Testis (tissue), 3 donors: Measurements from ENCODE around the gene LSMEM2. TPM values are rescaled to one million over a fixed set of nuclear protein-coding genes. Genes with fewer than 3 reads are reported as not detected.
"Not testable (repeated sequence)": the region's sequence is repeated elsewhere in the genome, so short reads cannot be mapped to it uniquely, and the experiment has no call there.

ENCODE experiments used
- DNase-seq: peaks from one replicate; pipeline ENCODE4 v3.0.0-alpha.2; 2019
- H3K27ac ChIP-seq, 2 donors: fragments of 200-600 bp; sonication (generic); one replicate each; pipeline ENCODE4 v1.5.1; 2019
- H3K27me3 ChIP-seq: fragments of 200-600 bp; sonication (generic); one replicate; pipeline ENCODE4 v1.5.1; 2019
- H3K36me3 ChIP-seq: fragments of 200-600 bp; sonication (generic); one replicate; pipeline ENCODE4 v1.5.1; 2017; ENCODE audit warnings: low read depth; ENCODE audit errors: missing control alignments
- H3K4me1 ChIP-seq: fragments of 200-600 bp; sonication (generic); one replicate; pipeline ENCODE4 v1.5.1; 2019
- H3K4me3 ChIP-seq, 2 donors: fragments of 200-600 bp; sonication (generic); one replicate each; pipeline ENCODE4 v1.5.1; 2017 to 2019
- H3K9me3 ChIP-seq: fragments of 200-600 bp; sonication (generic); one replicate; pipeline ENCODE4 v1.5.1; 2017
- POLR2A ChIP-seq: fragments of 450-650 bp; IDR thresholded peaks from one replicate; pipeline ENCODE4 v1.6.1; 2017; ENCODE audit warnings: antibody characterized with exemption, mild to moderate bottlenecking, moderate library complexity
- WGBS, 2 donors: methylation state at CpG; one replicate each; pipeline ENCODE4 v1.1.5; 2018; 5-methylcytosine and 5-hydroxymethylcytosine counted together
- intact Hi-C: fragments of 100-400 bp; cut with DNase I; formaldehyde crosslinking; loops from one replicate; pipeline ENCODE4 v1.15.1; 2023; ENCODE audit warnings: low total_unique reads
- polyA plus RNA-seq: library from polyadenylated mRNA; stranded (reverse); fragments of 350-450 nt; fragmentation: Illumina TruSeq; extraction: RNeasy Lipid Tissue Mini Kit (QIAGEN cat#74804); gene quantifications from one replicate; pipeline ENCODE4 v1.2.3, GENCODE V29; 2014; ENCODE audit warnings: low read depth, low replicate concordance; ENCODE audit not compliant: insufficient read depth
- total RNA-seq, 2 donors: library from RNA; depleted of rRNA; stranded (reverse); fragments of >200 nt; gene quantifications; one replicate each; pipeline ENCODE4 v1.2.3, GENCODE V29; 2016
- TF ChIP-seq, protein P1 (sequence below), 3 experiments: fragments of 450-650 bp in 2 of 3; fragments of 200-600 bp in 1 of 3; sonication (generic) in 1 of 3; IDR thresholded peaks; one replicate each; pipeline ENCODE4 v1.5.1; 2016 to 2019; ENCODE audit warnings: antibody characterized with exemption in 3 of 3, mild to moderate bottlenecking in 2 of 3, moderate library complexity in 1 of 3

LSMEM2 gene
- total and polyA plus RNA-seq, 3 donors from 2014 or later: 1.5 to 3.2 (median 2.6) TPM

DNA sequence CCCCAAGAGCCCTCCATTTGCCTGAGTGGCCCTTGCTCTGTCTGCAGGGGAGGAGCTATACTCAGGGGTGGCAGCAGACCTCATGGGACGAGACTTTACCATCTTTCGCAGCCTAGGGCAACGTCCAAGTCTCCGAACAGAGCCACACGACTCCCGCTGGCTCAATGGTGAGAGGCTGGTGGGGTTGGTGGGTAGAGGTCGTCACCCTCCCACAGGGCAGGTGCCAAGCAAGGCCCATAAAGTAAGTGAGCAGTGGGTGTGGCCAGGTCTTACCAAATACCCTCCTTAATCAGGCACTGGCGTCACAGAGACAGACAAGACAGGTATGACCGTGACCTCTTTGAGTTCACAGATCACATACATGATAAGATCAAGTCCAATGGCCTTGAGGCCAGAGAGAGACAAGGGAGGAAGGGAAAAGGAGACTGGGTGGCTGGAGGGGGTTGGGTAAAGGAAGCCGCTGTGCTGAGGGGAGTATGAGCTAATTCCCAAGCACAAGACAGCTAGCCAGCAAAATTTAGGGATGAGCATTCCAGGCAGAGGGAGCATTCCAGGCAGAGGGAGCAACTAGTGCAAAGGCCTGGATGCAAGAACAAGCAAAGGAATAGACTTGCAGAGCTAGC lies 7.5 kb upstream of the LSMEM2 start:
- intact Hi-C loops: loop anchor here (10.0 kb wide), 1 partner anchor 77 kb away; the partner anchor contains the start of gene GNAT1
- Histone ChIP-seq H3K9me3 (no peaks in the 10 kb centered on the region), H3K27me3 (no peaks in the 10 kb centered on the region), H3K4me1 (peaks cover 38% of the 10 kb centered on the region), H3K27ac (no peak overlapping the region), H3K36me3 (no peaks in the 10 kb centered on the region), H3K4me3 (no peak overlapping the region)
- TF ChIP-seq POLR2A: no peak
- TF ChIP-seq, protein P1, sequence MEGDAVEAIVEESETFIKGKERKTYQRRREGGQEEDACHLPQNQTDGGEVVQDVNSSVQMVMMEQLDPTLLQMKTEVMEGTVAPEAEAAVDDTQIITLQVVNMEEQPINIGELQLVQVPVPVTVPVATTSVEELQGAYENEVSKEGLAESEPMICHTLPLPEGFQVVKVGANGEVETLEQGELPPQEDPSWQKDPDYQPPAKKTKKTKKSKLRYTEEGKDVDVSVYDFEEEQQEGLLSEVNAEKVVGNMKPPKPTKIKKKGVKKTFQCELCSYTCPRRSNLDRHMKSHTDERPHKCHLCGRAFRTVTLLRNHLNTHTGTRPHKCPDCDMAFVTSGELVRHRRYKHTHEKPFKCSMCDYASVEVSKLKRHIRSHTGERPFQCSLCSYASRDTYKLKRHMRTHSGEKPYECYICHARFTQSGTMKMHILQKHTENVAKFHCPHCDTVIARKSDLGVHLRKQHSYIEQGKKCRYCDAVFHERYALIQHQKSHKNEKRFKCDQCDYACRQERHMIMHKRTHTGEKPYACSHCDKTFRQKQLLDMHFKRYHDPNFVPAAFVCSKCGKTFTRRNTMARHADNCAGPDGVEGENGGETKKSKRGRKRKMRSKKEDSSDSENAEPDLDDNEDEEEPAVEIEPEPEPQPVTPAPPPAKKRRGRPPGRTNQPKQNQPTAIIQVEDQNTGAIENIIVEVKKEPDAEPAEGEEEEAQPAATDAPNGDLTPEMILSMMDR (IDR thresholded peaks at IDR 0.05): no peak
- WGBS, 2 donors: 83 to 85% methylated on average over 10 of the region's 10 CpGs
- no peak for DNase-seq

DNA sequence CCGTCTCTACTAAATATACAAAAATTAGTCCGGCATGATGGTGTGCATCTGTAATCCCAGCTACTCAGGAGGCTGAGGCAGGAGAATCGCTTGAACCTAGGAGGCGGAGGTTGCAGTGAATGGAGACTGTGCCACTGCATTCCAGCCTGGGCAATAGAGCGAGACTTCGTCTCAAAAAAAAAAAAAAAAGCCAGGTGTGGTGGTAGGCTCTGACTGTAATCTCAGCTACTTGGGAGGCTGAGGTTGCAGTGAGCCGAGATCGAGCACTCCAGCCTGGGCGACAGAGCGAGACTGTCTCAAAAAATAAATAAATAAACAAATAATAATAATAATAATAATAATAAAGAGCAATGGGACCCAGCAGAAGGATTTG lies 6.4 kb upstream of the LSMEM2 start:
- WGBS, 2 donors: 57 to 59% methylated on average over 10 of the region's 10 CpGs
- DNase-seq, H3K9me3 ChIP-seq, H3K4me3 ChIP-seq, H3K27me3 ChIP-seq, H3K36me3 ChIP-seq, H3K27ac ChIP-seq: not testable (repeated sequence)
- intact Hi-C loops: loop anchor here (10.0 kb wide), 1 partner anchor 78 kb away; the partner anchor contains the start of gene GNAT1
- peaks cover 27% of the 10 kb centered on the region for H3K4me1 ChIP-seq

DNA sequence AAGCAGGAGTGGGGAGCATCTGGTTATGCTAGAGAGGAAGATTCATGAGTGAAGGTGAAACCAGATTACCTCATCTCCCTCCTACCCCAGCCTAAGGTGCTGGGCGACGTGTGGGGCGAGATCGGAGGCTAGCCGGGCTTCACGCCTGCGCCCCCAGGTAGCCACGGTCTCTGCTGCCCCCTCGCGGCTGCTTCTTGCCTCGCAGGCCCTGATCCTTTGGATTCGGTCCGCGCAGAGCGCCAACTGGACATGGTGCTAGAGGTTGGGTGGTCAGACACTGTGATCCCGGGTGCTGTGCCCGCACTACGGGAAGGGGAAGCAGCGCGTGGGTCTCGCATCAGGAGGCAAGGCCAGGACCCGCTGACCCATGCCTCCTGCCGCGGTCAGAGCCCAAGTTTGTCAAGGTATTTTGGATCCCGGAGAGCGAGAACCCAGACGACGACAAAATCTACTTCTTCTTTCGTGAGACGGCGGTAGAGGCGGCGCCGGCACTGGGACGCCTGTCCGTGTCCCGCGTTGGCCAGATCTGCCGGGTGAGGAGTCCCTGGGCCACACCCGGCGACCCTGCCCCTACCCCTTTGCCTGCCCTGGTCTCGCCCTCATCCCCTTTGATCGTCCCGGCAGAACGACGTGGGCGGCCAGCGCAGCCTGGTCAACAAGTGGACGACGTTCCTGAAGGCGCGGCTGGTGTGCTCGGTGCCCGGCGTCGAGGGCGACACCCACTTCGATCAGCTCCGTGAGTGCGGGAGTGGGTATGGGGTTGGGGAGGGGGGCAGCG lies 5.8 kb upstream of the LSMEM2 start:
- Histone ChIP-seq H3K4me1 (peaks cover 22% of the 10 kb centered on the region), H3K27ac (no peak overlapping the region), H3K9me3 (no peaks in the 10 kb centered on the region), H3K4me3 (peak overlapping the region in 1 of 2 donors; percentile 35), H3K27me3 (no peaks in the 10 kb centered on the region), H3K36me3 (no peaks in the 10 kb centered on the region)
- WGBS, 2 donors: 7 to 9% methylated on average over 27 to 59 of the region's 61 CpGs
- intact Hi-C loops: loop anchor here (10.0 kb wide), 1 partner anchor 78 kb away; the partner anchor contains the start of gene GNAT1
- no peak for TF ChIP-seq POLR2A
- TF ChIP-seq, protein P1 (IDR thresholded peaks at IDR 0.05): peak; percentile 95 to 99 (median 98)
- peak; percentile 89 for DNase-seq

DNA sequence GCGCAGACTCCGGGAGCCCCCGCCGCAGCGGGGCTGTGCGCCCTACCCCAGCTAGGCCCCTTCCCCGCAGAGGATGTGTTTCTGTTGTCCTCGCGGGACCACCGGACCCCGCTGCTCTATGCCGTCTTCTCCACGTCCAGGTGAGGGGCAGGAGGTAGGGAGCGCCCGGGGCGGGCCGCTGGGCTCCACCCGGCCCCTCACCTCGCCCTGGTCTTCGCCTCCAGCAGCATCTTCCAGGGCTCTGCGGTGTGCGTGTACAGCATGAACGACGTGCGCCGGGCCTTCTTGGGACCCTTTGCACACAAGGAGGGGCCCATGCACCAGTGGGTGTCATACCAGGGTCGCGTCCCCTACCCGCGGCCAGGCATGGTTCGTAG lies 5.2 kb upstream of the LSMEM2 start:
- H3K4me3 ChIP-seq: peak overlapping the region in 1 of 2 donors; percentile 35
- TF ChIP-seq, protein P1 (IDR thresholded peaks at IDR 0.05): no peak
- no peak for TF ChIP-seq POLR2A
- DNase-seq: no peak
- 40 to 52% methylated on average over 27 to 31 of the region's 31 CpGs for WGBS, 2 donors
- intact Hi-C loops: loop anchor here (10.0 kb wide), 1 partner anchor 79 kb away; the partner anchor contains the start of gene GNAT1
- no peaks in the 10 kb centered on the region for H3K36me3 ChIP-seq
- H3K27me3 ChIP-seq: no peaks in the 10 kb centered on the region
- peaks cover 19% of the 10 kb centered on the region for H3K4me1 ChIP-seq
- H3K9me3 ChIP-seq: no peaks in the 10 kb centered on the region
- H3K27ac ChIP-seq: no peak overlapping the region

DNA sequence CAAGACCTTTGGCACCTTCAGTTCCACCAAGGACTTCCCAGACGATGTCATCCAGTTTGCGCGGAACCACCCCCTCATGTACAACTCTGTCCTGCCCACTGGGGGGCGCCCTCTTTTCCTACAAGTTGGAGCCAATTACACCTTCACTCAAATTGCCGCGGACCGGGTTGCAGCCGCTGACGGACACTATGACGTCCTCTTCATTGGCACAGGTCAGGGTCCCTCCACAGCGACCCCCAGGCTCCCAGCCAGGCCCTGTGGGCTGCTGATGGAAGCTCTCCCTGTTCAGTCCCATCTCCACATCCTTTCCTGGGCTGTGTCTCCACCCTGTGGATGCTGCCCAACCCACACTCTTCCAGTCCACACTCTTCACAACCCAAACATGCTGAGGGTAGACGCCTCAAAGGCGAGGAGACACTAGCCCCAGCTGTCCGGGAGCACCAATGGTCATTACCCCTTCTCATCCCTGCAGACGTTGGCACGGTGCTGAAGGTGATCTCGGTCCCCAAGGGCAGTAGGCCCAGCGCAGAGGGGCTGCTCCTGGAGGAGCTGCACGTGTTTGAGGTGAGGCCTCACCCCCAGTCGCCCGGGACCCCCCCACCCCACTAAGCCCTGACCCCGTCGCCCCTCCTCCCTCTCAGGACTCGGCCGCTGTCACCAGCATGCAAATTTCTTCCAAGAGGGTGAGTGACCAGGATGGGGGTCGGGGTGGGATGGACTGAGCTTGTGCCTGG lies 4.3 kb upstream of the LSMEM2 start:
- Histone ChIP-seq H3K4me3 (no peak overlapping the region), H3K27me3 (no peaks in the 10 kb centered on the region), H3K4me1 (peaks cover 10% of the 10 kb centered on the region), H3K9me3 (no peaks in the 10 kb centered on the region), H3K27ac (no peak overlapping the region), H3K36me3 (no peaks in the 10 kb centered on the region)
- peak; percentile 74 for DNase-seq
- intact Hi-C loops: loop anchor here (10.0 kb wide), 1 partner anchor 80 kb away; the partner anchor contains the start of gene GNAT1
- TF ChIP-seq POLR2A: no peak
- TF ChIP-seq, protein P1 (IDR thresholded peaks at IDR 0.05): peak; percentile 33 to 68 (median 61)
- WGBS, 2 donors: 38 to 52% methylated on average over 19 to 26 of the region's 26 CpGs
